NCI-H510A (cell line): Measurements from ENCODE around the gene PPP1R15A.
"Not testable (repeated sequence)": the region's sequence is repeated elsewhere in the genome, so short reads cannot be mapped to it uniquely, and the experiment has no call there.

Experiments used
- DNase-seq: peaks from one replicate; lab custom pipeline; 2025; lab: John Stamatoyannopoulos, UW

Gene PPP1R15A

DNA sequence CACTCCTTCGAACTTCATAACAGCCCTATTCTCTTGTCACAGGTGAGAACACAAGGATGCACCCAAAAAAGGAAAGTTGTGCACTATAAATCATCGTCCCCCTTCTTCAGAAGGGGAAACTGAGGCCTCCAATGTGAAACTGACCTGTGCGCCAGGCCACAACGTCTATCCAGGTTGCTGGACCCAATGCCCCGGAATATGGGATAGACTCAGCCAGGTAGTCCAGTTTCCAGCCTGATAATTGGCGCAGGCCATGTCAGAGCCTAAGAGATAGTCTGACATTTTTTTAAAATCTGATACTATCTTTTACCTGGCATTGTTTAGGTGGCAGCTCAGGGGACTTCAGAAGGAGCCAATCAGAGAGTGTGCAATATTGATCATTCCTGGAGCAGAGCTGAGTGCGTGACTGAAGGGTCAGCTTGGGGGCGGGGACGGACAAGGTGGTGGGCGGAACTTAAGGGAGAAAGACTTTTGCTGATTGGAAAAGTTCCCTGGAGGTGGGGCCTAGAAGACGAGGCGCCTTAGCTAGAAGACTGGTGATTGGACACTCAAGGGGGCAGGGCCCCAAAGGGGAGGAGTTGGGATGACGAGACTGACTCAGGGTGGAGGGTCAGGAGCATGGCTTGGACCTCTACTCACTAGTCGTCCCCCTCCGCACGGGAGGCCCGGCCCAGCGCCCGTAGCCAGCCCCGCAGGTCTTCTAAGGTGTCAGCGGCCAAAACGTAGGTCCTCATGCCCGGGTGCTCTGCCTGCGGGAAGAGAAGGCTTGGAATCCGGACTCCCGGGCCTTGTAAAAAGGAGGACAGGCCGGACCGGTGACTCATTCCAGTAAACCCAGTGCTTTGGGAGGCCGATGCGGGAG is 12.3 kb upstream of the PPP1R15A start:
- DNase-seq = no peak

DNA sequence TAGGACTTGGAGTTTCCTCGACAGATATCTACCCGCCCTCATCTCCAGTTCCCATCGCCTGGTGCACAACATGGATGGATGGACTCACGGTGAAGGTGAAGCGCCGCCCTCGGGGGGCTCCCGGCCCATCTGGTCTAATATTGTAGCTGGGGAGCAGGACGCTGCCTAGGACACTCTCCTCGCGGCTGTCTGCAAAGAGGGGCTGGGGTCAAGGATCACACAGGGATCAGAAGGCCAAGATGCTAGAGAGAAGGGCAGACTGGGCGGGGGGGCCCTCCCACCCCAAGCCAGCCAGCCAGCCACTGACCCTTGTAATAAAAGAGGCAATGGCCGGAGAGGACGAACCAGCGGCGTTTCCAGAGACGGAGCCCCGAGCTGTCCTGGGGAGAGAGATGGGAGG is 10.9 kb upstream of the PPP1R15A start:
- DNase-seq = no peak

DNA sequence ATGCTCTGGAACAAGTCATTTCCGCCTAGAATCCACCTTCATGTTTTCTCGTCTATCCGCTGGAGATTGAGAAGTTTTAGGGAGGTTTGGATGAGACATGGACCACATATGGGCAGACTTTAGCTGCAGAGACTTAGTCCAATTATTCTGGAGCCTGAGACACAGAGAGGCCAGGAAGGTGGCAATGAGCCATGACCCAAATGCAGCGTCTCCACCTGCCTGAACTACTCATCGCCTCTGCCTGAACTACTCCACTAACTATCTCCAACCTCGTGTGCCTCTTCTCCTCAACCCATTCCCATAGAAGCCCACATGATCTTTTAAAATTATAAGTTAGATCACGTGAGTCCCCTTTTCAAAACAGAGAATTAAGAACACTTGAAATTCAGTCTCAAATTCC is 9.4 kb upstream of the PPP1R15A start:
- DNase-seq = no peak

DNA sequence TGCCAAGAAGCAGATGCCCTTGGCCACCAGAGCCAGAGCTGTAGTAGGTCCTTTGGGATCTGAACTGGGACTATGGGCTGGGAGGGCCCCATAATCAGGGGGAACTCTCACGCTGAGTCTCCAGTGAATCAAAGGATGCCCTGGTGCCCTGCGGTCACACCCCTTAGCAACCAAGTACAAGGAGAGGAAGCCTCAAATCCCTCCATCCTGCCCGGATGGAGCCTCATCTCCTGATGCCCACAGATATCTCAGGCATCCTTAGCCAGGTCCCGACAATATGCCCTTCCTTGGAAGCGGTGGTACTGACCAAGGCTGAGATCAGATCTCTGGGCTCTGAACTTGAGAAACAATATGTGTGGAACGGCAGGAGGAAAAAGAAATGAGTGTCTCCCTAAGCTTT is 5.5 kb upstream of the PPP1R15A start:
- DNase-seq = no peak

DNA sequence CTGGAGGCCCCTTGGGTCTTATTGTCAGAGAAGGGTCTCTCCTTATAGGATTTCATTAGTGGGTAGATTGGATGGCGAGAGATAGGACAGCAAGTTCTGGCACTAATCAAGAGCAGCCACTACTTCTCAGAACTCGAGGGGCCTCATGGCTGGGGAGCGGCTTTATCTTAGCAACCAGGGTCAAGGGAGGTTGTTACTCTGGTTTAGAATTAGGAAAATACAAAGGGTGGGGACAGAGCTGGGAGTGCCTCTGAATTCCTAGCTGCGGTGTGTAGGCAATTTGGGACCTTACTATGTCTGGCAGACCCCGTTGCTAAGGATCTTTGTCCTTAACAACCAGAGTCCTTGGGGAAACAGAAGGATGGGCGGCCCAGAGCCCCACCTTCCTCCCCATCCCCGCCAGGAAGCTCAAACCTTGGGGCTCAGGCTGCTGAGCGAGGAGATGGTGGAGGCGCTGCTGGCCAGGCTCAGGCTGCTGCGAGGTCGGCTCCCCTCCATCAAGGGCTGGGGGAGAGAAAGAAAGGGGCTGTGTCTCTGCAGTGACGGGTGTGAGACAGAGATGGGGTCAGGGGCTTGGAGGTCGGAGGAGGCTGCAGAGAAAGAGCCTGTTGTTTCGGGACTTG is 5.0 kb upstream of the PPP1R15A start:
- DNase-seq = no peak

DNA sequence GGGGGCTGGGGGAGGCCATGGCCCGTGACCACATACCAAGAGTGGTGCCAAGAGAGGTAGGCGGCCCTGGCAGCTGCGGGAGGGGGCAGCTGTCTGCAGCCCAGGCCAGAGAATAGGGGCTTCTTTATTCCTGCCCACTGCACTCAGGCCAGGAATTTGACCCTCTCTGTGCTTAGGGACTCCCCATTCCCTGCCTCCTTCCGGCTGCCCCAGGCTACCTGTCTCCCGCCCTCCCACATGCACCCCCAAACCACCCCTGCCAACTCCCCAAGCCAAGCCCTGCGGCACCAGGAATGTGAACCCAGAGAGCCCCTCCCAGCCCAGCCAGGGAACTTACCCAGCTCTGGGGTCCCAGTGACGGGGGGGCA is 4.5 kb upstream of the PPP1R15A start:
- DNase-seq = no peak

DNA sequence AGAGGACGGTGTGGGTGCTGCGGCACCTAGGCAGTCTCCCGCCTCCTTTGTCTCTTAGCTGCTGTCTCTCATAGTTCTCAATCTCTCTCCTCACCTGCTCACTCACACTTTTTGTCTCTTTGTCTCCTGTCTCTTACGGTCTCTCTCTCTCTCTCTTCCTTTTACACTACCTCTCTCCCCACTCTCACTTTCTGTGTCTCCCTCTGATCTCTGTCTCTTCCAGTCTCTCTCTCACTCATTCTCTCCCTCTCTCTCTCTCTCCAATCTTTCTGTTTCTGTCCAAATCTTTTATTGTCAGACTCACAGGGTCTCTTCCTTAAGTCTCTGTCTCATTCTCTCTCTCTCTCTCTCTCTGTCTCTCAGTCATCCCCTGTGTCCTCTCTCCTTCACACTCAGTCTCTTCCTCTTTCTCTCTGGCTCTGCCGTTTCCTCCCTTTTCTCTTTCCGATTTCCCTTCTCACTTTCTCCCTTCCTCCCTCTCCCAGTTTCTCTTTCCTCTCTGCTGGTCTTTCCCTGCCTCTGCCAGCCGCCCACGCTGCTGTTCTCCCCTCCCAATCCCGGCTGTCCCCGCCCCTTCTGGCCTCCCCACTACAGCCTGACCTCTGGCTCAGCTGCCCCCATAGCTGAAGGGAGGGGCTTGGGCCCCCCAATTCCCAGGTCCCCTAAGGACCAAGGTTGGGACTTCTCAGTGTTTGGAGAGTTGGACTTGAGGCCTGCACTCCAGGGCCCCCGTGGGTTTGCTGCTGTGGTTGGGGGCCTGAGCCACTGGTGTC is 3.9 kb upstream of the PPP1R15A start, which contains the start of gene PLEKHA4:
Gene PLEKHA4, minus strand, starts transcription at position 504 of the 773 bp plus-strand sequence. CDS start 997 bp downstream, outside the sequence.
- DNase-seq = no peak

DNA sequence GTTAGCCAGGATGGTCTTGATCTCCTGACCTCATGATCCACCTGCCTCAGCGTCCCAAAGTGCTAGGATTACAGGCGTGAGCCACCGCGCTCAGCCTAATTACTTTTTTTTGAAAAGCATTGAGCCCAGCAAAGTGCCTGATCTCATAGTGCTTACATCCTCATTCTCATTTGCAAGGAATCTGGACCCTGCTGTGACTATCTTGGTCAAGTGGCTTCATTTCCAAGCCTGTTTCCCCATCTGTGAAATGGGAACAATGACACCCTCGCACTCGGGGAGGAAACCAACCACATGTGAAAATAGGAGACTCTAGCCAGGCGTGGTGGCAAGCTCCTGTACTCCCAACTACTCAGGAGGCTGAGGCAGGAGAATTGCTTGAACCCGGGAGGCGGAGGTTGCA is 2.2 kb upstream of the PPP1R15A start:
- DNase-seq = no peak

DNA sequence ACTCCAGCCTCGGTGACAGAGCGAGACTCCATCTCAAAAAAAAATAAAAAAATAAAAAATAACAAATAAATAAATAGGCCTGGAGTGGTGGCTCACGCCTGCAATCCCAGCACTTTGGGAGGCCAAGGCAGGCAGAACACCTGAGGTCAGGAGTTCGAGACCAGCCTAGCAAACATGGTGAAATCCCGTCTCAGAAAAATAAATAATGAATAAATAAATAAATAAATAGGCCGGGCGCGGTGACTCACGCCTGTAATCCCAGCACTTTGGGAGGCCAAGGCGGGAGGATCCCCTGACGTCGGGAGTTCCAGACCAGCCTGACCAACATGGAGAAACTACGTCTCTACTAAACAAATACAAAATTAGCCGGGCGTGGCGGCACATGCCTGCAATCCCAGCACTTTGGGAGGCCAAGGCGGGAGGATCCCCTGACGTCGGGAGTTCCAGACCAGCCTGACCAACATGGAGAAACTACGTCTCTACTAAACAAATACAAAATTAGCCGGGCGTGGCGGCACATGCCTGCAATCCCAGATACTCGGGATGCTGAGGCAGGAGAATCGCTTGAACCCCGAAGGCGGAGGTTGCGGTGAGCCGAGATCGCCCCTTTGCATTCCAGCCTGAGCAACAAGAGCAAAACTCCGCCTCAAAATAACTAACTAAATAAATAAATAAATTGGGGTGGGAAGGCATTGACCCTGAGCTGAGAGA is 595 bp upstream of the PPP1R15A start:
- DNase-seq = not testable (repeated sequence)

DNA sequence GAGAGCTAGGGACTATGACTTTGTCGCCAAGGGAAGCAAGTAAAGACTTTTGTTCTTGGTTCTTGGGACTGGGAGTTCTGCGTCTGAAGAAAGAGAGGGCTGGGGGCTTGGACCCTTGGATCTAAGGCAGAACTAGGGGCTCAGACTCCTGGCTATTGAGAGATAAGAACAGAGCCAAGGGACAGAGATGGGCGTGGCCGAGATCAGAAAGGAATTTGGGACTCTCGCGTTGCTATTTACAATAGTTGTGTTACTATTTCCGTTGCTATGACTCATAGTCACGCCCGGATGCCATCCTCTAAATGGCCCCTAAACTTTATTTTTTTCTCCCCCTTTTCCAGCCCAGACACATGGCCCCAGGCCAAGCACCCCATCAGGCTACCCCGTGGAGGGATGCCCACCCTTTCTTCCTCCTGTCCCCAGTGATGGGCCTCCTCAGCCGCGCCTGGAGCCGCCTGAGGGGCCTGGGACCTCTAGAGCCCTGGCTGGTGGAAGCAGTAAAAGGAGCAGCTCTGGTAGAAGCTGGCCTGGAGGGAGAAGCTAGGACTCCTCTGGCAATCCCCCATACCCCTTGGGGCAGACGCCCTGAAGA is 759 bp downstream of the PPP1R15A start:
- DNase-seq = peak; percentile 56

DNA sequence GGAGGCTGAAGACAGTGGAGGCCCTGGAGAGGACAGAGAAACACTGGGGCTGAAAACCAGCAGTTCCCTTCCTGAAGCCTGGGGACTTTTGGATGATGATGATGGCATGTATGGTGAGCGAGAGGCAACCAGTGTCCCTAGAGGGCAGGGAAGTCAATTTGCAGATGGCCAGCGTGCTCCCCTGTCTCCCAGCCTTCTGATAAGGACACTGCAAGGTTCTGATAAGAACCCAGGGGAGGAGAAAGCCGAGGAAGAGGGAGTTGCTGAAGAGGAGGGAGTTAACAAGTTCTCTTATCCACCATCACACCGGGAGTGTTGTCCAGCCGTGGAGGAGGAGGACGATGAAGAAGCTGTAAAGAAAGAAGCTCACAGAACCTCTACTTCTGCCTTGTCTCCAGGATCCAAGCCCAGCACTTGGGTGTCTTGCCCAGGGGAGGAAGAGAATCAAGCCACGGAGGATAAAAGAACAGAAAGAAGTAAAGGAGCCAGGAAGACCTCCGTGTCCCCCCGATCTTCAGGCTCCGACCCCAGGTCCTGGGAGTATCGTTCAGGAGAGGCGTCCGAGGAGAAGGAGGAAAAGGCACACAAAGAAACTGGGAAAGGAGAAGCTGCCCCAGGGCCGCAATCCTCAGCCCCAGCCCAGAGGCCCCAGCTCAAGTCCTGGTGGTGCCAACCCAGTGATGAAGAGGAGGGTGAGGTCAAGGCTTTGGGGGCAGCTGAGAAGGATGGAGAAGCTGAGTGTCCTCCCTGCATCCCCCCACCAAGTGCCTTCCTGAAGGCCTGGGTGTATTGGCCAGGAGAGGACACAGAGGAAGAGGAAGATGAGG is 1.5 kb downstream of the PPP1R15A start:
- DNase-seq = no peak

DNA sequence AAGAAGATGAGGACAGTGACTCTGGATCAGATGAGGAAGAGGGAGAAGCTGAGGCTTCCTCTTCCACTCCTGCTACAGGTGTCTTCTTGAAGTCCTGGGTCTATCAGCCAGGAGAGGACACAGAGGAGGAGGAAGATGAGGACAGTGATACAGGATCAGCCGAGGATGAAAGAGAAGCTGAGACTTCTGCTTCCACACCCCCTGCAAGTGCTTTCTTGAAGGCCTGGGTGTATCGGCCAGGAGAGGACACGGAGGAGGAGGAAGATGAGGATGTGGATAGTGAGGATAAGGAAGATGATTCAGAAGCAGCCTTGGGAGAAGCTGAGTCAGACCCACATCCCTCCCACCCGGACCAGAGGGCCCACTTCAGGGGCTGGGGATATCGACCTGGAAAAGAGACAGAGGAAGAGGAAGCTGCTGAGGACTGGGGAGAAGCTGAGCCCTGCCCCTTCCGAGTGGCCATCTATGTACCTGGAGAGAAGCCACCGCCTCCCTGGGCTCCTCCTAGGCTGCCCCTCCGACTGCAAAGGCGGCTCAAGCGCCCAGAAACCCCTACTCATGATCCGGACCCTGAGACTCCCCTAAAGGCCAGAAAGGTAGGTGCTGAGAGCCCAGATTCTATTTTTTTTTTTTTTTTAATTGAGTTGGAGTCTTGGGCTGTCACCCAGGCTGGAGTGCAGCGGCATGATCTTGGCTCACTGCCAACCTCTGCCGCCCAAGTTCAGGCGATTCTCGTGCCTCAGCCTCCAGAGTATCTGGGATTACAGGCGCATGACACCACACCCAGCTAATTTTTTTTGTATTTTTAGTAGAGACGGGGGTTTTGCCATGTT is 2.3 kb downstream of the PPP1R15A start:
- no peak for DNase-seq

DNA sequence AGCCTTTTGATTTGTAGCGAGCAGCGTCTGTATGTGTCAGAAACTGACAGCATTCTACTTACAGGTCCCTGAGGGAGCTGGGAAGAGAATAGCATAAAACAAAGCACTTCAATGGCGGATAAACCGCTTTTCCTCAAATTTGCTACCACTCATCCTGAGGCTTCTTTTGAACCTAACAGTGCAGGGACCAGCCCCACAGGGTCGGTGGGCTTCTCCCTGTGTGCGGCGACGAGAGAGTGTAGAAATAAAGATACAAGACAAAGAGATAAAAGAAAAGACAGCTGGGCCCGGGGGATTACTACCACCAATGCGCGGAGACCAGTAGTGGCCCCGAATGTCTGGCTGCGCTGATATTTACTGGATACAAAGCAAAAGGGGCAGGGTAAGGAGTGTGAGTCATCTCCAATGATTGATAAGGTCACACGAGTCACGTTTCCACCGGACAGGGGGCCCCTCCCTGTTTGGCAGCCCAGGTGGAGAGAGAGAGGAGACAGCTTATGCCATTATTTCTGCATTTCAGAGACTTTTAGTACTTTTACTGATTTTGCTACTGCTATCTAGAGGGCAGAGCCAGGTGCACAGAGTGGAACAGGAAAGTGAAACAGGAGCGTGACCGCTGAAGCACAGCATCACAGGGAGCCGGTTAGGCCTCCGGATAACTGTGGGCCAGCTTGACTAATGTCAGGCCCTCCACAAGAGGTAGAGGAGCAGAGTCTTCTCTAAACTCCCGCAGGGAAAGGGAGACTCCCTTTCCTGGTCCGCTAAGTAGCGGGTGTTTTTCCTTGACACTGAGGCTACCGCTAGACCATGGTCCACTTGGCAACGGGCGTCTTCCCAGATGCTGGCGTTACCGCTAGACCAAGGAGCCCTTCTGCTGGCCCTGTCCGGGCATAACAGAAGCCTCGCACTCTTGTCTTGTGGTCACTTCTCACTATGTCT is 4.1 kb downstream of the PPP1R15A start:
- DNase-seq = not testable (repeated sequence)

DNA sequence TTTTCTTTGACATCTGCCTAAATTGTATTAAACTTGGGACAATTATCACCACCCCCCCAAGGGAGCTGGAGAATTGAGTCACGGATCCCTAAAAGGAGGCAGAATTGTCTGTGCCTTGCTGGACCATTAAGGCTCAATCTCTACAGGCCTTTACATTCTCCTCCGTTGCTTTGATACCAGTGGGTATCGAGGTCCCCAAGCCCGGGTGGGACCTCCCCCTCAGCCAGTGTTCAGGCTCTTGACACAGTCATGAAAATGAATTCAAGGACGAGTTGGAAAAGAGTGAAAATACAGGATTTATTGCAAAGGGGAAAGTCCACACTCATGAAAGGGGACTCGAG is 5.6 kb downstream of the PPP1R15A start:
- DNase-seq = no peak

DNA sequence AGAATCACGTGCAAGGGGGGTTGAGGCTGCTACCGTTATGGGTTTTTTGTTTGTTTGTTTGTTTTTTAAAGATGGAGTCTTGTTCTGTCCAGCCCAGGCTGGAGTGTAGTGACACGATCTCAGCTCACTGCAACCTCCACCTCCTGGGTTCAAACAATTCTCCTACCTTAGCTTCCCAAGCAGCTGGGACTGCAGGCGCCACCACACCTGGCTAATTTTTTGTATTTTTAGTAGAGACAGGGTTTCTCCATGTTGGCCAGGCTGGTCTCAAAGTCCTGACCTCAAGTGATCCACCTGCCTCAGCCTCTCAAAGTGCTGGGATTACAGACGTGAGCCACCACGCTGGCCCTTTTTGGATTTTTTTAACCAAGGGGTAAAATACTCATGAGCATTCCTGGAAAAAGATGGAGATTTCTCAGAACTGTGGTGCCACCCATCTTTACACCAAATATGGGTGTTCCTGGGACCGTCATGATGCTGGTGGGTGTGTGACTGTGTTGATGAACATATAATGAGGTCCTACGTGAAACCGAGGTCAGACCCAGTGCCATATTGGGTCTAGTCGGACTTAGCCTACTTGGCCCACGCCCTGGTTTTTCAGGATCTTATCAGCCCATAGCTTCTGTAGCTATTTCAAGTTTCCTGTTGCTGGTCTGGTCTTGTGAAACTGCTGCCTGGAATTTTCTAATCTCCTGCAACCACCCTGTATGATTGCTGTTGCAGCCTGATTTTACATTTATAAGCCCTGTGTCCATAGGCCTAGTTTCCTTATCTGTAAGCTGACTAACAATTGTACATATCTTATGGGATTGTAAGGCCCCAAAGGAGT is 6.2 kb downstream of the PPP1R15A start:
- DNase-seq = no peak

DNA sequence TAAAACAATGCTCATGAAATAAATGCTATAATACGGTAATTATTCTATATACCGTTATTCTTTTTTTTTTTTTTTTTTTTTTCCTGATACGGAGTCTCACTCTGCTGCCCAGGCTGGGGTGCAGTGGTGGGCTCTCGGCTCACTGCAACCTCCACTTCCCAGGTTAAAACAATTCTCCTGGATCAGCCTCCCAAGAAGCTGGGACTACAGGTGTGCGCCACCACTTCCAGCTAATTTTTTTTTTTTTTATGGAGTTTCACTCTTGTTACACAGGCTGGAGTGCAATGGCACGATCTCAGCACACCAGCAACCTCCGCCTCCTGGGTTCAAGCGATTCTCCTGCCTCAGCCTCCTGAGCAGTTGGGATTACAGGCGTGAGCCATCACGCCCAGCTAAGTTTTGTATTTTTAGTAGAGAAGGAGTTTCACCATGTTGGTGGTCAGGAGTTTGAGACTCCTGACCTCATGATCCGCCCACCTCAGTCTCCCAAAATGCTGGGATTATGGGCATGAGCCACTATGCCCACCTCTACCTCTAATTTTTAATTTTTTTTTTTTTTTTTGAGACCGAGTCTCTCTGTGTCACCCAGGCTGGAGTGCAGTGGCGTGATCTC is 6.9 kb downstream of the PPP1R15A start:
- DNase-seq = no peak

DNA sequence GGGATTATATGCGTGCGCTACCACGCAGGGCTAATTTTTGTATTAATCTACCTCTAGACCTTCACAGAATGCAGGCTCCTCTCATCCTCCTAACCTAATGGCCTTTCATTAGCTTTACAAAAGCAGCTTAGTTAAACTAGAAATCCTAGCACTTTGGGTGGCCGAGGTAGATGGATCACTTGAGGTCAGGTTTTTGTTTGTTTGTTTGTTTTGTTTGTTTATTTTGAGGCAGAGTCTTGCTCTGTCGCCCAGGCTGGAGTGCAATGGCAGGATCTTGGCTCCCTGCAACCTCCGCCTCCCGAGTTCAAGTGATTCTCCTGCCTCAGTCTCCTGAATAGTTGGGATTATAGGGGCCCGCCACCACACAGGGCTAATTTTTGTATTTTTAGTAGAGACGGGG is 7.5 kb downstream of the PPP1R15A start:
- not testable (repeated sequence) for DNase-seq
